ENCODE results near the gene CAMK4. TPM values are rescaled to one million over a fixed set of nuclear protein-coding genes. Genes with fewer than 3 reads are reported as not detected.
"Not testable (repeated sequence)": the region's sequence is repeated elsewhere in the genome, so short reads cannot be mapped to it uniquely, and the experiment has no call there.

CAMK4 gene
- total and polyA plus RNA-seq, 8 donors = 0.45 to 25.1 (median 3.8) TPM

DNA sequence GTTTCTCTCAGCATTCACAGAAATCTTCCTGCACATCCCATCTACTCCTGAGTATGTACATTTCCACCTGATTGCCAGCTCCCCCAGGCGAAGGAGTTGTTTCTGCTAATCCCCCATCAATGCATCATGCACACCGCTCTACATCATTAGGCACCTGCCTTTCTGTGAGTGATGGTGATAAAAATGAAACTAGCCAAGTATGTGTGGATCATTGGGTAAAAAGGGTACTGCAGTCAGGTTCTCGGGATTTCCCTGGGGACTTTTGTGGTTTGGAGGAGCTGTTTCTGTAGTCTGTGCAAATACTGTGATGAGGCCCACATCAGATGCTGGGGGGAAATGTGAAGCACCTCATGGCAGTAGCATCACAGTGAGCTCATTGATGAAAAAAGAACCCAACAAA, 30.4 kb downstream of the CAMK4 start:
- DNase-seq = peak in 1 of 2 donors; percentile 27
- H3K27me3 ChIP-seq = no peaks in the 10 kb centered on the region
- no peaks in the 10 kb centered on the region for H3K36me3 ChIP-seq
- WGBS, 5 donors = 75 to 80% (median 78%) methylated on average over 3 of the region's 3 CpGs
- H3K4me1 ChIP-seq = no peaks in the 10 kb centered on the region
- TF ChIP-seq EP300 (IDR thresholded peaks at IDR 0.05) (no peak), POLR2A (IDR thresholded peaks at IDR 0.05) (no peak), POLR2AphosphoS5 (IDR thresholded peaks at IDR 0.05) (no peak)
- TF ChIP-seq, protein P1, sequence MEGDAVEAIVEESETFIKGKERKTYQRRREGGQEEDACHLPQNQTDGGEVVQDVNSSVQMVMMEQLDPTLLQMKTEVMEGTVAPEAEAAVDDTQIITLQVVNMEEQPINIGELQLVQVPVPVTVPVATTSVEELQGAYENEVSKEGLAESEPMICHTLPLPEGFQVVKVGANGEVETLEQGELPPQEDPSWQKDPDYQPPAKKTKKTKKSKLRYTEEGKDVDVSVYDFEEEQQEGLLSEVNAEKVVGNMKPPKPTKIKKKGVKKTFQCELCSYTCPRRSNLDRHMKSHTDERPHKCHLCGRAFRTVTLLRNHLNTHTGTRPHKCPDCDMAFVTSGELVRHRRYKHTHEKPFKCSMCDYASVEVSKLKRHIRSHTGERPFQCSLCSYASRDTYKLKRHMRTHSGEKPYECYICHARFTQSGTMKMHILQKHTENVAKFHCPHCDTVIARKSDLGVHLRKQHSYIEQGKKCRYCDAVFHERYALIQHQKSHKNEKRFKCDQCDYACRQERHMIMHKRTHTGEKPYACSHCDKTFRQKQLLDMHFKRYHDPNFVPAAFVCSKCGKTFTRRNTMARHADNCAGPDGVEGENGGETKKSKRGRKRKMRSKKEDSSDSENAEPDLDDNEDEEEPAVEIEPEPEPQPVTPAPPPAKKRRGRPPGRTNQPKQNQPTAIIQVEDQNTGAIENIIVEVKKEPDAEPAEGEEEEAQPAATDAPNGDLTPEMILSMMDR (IDR thresholded peaks at IDR 0.05) = no peak
- no peak overlapping the region for H3K4me3 ChIP-seq
- peaks cover 0 to 7% (median 0%) of the 10 kb centered on the region in 4 donors for H3K9me3 ChIP-seq
- intact Hi-C loops (cut with DNase I; ENCODE audit: low total_unique reads) = no loop called here
- H3K27ac ChIP-seq = no peak overlapping the region

DNA sequence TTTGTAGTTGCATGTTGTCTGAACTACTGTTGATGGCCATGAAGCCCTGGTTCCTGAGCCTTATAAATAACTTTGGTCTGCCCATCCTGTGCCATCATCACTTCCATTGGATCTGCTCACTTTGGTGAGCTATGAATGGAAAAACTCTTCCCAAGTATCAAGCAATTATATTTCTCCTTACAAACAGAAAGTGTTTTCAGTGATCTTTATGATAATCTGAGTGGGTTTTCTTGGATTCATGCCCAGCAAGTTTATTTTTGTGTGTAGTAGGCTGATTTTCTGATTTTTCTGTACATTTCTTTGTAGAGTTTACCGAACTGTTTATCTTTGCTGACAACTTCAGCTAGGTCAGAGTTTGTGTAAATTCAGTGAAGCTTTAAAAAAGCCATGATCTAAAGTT, 31.0 kb downstream of the CAMK4 start:
- TF ChIP-seq POLR2A (IDR thresholded peaks at IDR 0.05) (no peak), EP300 (IDR thresholded peaks at IDR 0.05) (no peak), POLR2AphosphoS5 (IDR thresholded peaks at IDR 0.05) (no peak)
- TF ChIP-seq, protein P1 (IDR thresholded peaks at IDR 0.05) = no peak
- Histone ChIP-seq H3K36me3 (no peaks in the 10 kb centered on the region), H3K27ac (no peak overlapping the region), H3K27me3 (no peaks in the 10 kb centered on the region), H3K9me3 (peaks cover 0 to 7% (median 0%) of the 10 kb centered on the region in 4 donors), H3K4me1 (no peaks in the 10 kb centered on the region), H3K4me3 (no peak overlapping the region)
- intact Hi-C loops (cut with DNase I; ENCODE audit: low total_unique reads) = no loop called here
- WGBS, 5 donors = 6 to 42% (median 29%) methylated on average over 1 of the region's 1 CpG
- no peak for DNase-seq

DNA sequence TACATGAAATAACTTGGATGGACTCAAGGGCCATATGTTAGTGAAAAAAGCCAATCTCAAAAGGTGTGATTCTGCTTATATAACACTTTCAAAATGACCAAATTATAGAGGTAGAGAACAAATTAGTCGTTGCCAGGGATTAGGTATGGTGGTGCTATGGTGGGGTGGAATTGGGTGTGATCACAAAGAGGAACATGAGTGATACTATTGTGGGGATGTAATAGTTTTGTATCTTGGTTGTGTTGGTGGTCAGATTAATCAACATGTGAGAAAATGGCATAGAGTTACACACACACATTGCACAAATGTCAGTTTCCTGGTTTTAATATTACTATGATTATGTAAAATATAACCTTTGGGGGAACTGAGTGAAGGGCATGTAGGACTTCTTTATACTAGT, 31.9 kb downstream of the CAMK4 start:
- intact Hi-C loops (cut with DNase I; ENCODE audit: low total_unique reads) = no loop called here
- H3K36me3 ChIP-seq = no peaks in the 10 kb centered on the region
- no peaks in the 10 kb centered on the region for H3K4me1 ChIP-seq
- no peak overlapping the region for H3K4me3 ChIP-seq
- H3K27ac ChIP-seq = no peak overlapping the region
- no peak for DNase-seq
- TF ChIP-seq, protein P1 (IDR thresholded peaks at IDR 0.05) = no peak
- TF ChIP-seq EP300 (IDR thresholded peaks at IDR 0.05) = no peak
- TF ChIP-seq POLR2AphosphoS5 (IDR thresholded peaks at IDR 0.05) = no peak
- TF ChIP-seq POLR2A (IDR thresholded peaks at IDR 0.05) = no peak
- 50 to 84% (median 67%) methylated on average over 1 of the region's 1 CpG for WGBS, 5 donors
- H3K9me3 ChIP-seq = peaks cover 0 to 7% (median 0%) of the 10 kb centered on the region in 4 donors
- no peaks in the 10 kb centered on the region for H3K27me3 ChIP-seq

DNA sequence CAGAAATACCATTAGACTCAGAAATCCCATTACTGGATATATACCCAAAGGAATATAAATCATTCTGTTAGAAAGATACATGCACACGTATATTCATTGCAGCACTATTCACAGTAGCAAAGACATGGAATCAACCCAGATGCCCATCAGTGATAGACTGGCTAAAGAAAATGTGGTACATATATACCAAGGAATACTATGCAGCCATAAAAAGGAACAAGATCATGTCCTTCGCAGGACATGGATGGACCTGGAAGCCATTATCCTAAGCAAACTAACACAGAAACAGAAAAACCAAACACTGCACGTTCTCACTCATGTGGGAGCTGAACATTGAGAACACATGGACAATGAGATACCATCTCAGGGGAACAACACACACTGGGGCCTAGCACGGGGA, 33.4 kb downstream of the CAMK4 start:
- WGBS, 5 donors = 81 to 93% (median 87%) methylated on average over 3 to 4 of the region's 4 CpGs
- DNase-seq; H3K27me3 ChIP-seq; intact Hi-C loops (cut with DNase I; ENCODE audit: low total_unique reads); H3K9me3 ChIP-seq; H3K4me3 ChIP-seq; H3K27ac ChIP-seq; H3K4me1 ChIP-seq; H3K36me3 ChIP-seq: not testable (repeated sequence)

DNA sequence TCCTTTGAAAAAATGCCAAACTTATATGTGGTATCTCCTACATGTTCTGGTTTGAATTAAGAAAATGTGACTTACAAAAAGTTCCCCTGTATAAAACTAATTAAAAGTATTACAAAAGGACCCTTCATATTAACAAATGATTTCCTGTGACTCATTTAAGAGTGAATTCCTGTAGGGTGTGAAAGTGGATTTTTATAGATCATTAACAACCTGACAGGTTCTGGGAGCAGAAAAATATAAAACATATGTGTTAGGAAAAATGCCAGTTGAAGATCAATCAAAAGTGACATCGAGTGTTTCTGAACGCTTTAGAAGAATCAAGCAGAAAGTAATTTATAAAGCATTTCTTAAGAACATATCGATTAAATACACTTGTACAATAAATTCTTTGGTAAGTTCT, 35.5 kb downstream of the CAMK4 start:
- Histone ChIP-seq H3K4me1 (no peaks in the 10 kb centered on the region), H3K36me3 (no peaks in the 10 kb centered on the region), H3K27ac (no peak overlapping the region), H3K9me3 (peaks cover 0 to 7% (median 0%) of the 10 kb centered on the region in 4 donors), H3K27me3 (no peaks in the 10 kb centered on the region), H3K4me3 (no peak overlapping the region)
- no peak for DNase-seq
- intact Hi-C loops (cut with DNase I; ENCODE audit: low total_unique reads) = no loop called here
- no peak for TF ChIP-seq EP300 (IDR thresholded peaks at IDR 0.05)
- TF ChIP-seq POLR2A (IDR thresholded peaks at IDR 0.05) = no peak
- TF ChIP-seq, protein P1 (IDR thresholded peaks at IDR 0.05) = no peak
- TF ChIP-seq POLR2AphosphoS5 (IDR thresholded peaks at IDR 0.05) = no peak
- WGBS, 5 donors = 59 to 94% (median 79%) methylated on average over 3 of the region's 3 CpGs
